ENCODE results near the gene MAP3K3.

MAP3K3 gene

GRCh38 chr17:63692195-63692816 is 70.1 kb downstream of the MAP3K3 start:
- Histone ChIP-seq H3K27me3 (ENCODE audit: control insufficient read depth, insufficient read depth, low read length) (no peaks in the 10 kb centered on the region), H3K27ac (ENCODE audit: low read length) (no peak overlapping the region), H3K9me3 (ENCODE audit: control insufficient read depth, insufficient read depth, low read length) (no peaks in the 10 kb centered on the region), H3K4me3 (ENCODE audit: low read length) (no peak overlapping the region), H3K36me3 (ENCODE audit: control insufficient read depth, insufficient read depth, low read length) (peaks cover 14% of the 10 kb centered on the region; the same call in 1 of the 2 replicates), H3K4me1 (ENCODE audit: control insufficient read depth, insufficient read depth, low read length) (peaks cover 3% of the 10 kb centered on the region)
- DNase-seq (ENCODE audit: low read depth, low spot score) = no peak
- no CpG with 5 or more reads among the region's 11 CpGs for WGBS (ENCODE audit: insufficient coverage, insufficient read length)

GRCh38 chr17:63693411-63694113 is 71.3 kb downstream of the MAP3K3 start:
- Histone ChIP-seq H3K27ac (ENCODE audit: low read length) (no peak overlapping the region), H3K27me3 (ENCODE audit: control insufficient read depth, insufficient read depth, low read length) (no peaks in the 10 kb centered on the region), H3K4me1 (ENCODE audit: control insufficient read depth, insufficient read depth, low read length) (peaks cover 8% of the 10 kb centered on the region), H3K4me3 (ENCODE audit: low read length) (no peak overlapping the region), H3K36me3 (ENCODE audit: control insufficient read depth, insufficient read depth, low read length) (peaks cover 14% of the 10 kb centered on the region; the same call in 1 of the 2 replicates), H3K9me3 (ENCODE audit: control insufficient read depth, insufficient read depth, low read length) (no peaks in the 10 kb centered on the region)
- no CpG with 5 or more reads among the region's 18 CpGs for WGBS (ENCODE audit: insufficient coverage, insufficient read length)
- no peak for DNase-seq (ENCODE audit: low read depth, low spot score)

GRCh38 chr17:63694229-63694949 is 72.2 kb downstream of the MAP3K3 start:
- H3K27ac ChIP-seq (ENCODE audit: low read length) = no peak overlapping the region
- no CpG with 5 or more reads among the region's 12 CpGs for WGBS (ENCODE audit: insufficient coverage, insufficient read length)
- H3K4me3 ChIP-seq (ENCODE audit: low read length) = no peak overlapping the region
- no peaks in the 10 kb centered on the region for H3K27me3 ChIP-seq (ENCODE audit: control insufficient read depth, insufficient read depth, low read length)
- no peak for DNase-seq (ENCODE audit: low read depth, low spot score)
- peaks cover 7% of the 10 kb centered on the region; the same call in 1 of the 2 replicates for H3K36me3 ChIP-seq (ENCODE audit: control insufficient read depth, insufficient read depth, low read length)
- peaks cover 10% of the 10 kb centered on the region for H3K4me1 ChIP-seq (ENCODE audit: control insufficient read depth, insufficient read depth, low read length)
- H3K9me3 ChIP-seq (ENCODE audit: control insufficient read depth, insufficient read depth, low read length) = no peaks in the 10 kb centered on the region

DNA sequence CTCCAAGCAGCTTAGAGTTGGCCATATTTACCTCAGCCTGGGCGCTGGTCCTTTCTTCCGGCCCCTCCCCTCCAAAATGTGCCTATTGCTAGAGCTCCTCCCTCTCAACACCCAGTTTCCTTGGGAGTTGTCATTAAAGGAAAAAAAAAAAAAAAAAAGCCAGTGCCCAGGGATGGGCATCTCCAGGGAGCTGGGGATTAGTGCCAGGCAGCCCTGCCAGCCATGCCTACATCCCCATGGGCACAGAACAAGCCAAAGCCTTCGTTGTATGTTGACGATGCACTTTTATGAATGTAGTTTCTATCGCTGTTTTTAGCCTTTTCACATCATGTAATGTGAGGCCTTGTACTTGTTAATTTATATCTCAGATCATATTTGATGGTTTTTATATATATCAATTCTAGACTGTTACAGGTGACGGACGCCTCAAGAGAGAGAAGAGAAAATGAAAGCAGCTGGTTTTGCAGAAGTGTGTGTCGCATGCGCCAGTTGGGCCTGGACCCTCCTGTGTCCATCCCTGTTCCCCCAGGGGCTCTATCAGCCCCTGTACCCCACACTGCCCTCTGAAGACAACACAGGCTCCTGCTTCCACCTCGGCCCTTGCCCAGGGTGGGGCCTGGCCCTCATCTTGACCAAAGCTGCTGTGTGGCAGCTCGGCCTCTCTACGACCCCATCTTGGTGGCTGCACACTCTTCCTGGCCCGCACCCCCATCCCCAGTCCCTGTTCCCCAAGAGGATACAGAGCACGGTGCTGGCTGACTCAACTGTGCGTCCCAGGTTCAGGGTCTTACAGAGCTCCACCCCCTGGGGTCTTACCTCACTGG is 72.9 kb downstream of the MAP3K3 start:
- no CpG with 5 or more reads among the region's 15 CpGs for WGBS (ENCODE audit: insufficient coverage, insufficient read length)
- Histone ChIP-seq H3K36me3 (ENCODE audit: control insufficient read depth, insufficient read depth, low read length) (peaks cover 4% of the 10 kb centered on the region; the same call in 1 of the 2 replicates), H3K27me3 (ENCODE audit: control insufficient read depth, insufficient read depth, low read length) (no peaks in the 10 kb centered on the region), H3K4me3 (ENCODE audit: low read length) (no peak overlapping the region), H3K9me3 (ENCODE audit: control insufficient read depth, insufficient read depth, low read length) (no peaks in the 10 kb centered on the region), H3K27ac (ENCODE audit: low read length) (no peak overlapping the region), H3K4me1 (ENCODE audit: control insufficient read depth, insufficient read depth, low read length) (peaks cover 10% of the 10 kb centered on the region)
- DNase-seq (ENCODE audit: low read depth, low spot score) = no peak

GRCh38 chr17:63695889-63696288 is 73.7 kb downstream of the MAP3K3 start:
- Histone ChIP-seq H3K36me3 (ENCODE audit: control insufficient read depth, insufficient read depth, low read length) (0 out of 2 replicates have a peak, but pooled peaks cover 2% of the 10 kb centered on the region), H3K27me3 (ENCODE audit: control insufficient read depth, insufficient read depth, low read length) (no peaks in the 10 kb centered on the region), H3K4me3 (ENCODE audit: low read length) (no peak overlapping the region), H3K27ac (ENCODE audit: low read length) (no peak overlapping the region), H3K4me1 (ENCODE audit: control insufficient read depth, insufficient read depth, low read length) (peaks cover 10% of the 10 kb centered on the region), H3K9me3 (ENCODE audit: control insufficient read depth, insufficient read depth, low read length) (no peaks in the 10 kb centered on the region)
- no peak for DNase-seq (ENCODE audit: low read depth, low spot score)
- WGBS (ENCODE audit: insufficient coverage, insufficient read length) = no CpG with 5 or more reads among the region's 6 CpGs

DNA sequence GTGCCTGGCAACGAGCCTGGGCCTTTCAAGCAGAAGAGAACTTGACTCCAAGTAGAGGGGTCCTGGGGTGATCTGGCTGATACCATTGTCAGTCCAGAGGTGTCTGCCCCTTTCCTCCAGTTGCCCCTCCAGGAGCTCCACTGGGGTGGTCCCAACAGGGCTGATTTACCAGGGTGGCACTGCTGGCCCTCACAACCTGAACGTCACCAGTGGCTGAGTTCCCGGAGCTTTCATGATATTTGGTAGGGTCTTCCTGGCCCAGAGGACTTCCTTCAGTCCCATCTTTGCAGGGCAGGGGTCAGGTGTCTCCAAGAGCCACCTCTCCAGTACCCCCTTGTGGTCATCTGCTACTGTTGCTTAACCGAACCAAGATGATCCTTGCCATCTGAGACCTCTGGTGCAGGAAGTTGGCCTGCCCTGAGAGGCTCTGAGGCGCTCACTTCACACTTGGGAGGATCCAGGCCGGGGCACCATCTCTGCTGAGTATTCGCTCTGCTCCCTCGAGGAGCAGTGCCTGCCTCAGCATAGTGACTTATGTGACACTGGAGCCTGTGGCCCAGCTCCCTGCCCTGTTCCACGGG is 74.3 kb downstream of the MAP3K3 start:
- no peaks in the 10 kb centered on the region for H3K9me3 ChIP-seq (ENCODE audit: control insufficient read depth, insufficient read depth, low read length)
- H3K27me3 ChIP-seq (ENCODE audit: control insufficient read depth, insufficient read depth, low read length) = no peaks in the 10 kb centered on the region
- H3K27ac ChIP-seq (ENCODE audit: low read length) = no peak overlapping the region
- 0 out of 2 replicates have a peak, but pooled peaks cover 2% of the 10 kb centered on the region for H3K36me3 ChIP-seq (ENCODE audit: control insufficient read depth, insufficient read depth, low read length)
- no peak for DNase-seq (ENCODE audit: low read depth, low spot score)
- peaks cover 15% of the 10 kb centered on the region for H3K4me1 ChIP-seq (ENCODE audit: control insufficient read depth, insufficient read depth, low read length)
- no CpG with 5 or more reads among the region's 9 CpGs for WGBS (ENCODE audit: insufficient coverage, insufficient read length)
- H3K4me3 ChIP-seq (ENCODE audit: low read length) = no peak overlapping the region

DNA sequence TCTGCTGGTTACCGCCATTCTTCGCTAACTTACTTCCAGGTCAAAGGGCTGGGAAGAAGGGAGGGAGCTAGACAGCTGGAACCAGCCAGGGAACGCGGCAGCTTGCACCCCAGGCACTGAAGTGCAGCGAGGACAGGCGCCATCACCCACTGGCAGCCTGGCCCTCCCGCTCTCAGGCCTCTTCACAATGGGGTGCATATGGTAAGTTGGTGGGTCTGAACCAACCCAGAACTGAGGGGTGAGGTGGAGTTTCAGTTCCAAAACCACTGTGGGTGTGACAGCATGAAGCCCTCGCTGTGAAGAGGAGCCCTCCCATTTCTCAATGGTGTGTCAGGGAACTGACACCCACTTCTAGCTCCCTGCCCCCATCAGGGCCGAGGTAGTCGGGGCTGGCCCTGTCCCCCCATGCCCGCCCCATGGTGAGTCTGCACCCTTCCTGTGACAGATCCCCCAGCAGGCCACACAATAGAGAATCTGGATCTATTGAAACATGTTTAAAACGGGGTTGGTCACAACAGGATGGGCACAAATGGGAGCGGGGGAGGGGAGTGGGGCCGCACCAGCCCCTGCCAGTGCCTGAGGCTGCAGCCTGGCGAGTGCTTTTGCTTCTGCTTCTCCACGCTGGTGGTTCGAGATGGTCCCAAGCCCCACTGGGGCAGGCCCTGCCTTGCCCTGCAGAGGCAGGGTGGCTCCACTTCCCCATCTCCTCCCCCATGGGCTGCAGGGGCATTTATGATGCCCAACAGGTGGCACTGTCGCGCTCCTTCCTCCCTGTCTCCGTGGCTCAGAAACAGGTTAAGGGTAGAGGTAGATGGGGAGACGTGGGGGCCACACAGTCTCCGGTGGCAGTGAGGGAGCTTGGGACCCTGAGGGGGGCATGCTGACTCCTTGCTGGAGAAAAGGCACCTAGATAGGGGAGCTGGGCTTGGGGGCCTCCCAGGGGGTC is 75.4 kb downstream of the MAP3K3 start:
- H3K27me3 ChIP-seq (ENCODE audit: control insufficient read depth, insufficient read depth, low read length) = no peaks in the 10 kb centered on the region
- peaks cover 15% of the 10 kb centered on the region for H3K4me1 ChIP-seq (ENCODE audit: control insufficient read depth, insufficient read depth, low read length)
- DNase-seq (ENCODE audit: low read depth, low spot score) = no peak
- H3K36me3 ChIP-seq (ENCODE audit: control insufficient read depth, insufficient read depth, low read length) = 0 out of 2 replicates have a peak, but pooled peaks cover 2% of the 10 kb centered on the region
- no CpG with 5 or more reads among the region's 22 CpGs for WGBS (ENCODE audit: insufficient coverage, insufficient read length)
- H3K27ac ChIP-seq (ENCODE audit: low read length) = no peak overlapping the region
- H3K4me3 ChIP-seq (ENCODE audit: low read length) = no peak overlapping the region
- H3K9me3 ChIP-seq (ENCODE audit: control insufficient read depth, insufficient read depth, low read length) = no peaks in the 10 kb centered on the region

DNA sequence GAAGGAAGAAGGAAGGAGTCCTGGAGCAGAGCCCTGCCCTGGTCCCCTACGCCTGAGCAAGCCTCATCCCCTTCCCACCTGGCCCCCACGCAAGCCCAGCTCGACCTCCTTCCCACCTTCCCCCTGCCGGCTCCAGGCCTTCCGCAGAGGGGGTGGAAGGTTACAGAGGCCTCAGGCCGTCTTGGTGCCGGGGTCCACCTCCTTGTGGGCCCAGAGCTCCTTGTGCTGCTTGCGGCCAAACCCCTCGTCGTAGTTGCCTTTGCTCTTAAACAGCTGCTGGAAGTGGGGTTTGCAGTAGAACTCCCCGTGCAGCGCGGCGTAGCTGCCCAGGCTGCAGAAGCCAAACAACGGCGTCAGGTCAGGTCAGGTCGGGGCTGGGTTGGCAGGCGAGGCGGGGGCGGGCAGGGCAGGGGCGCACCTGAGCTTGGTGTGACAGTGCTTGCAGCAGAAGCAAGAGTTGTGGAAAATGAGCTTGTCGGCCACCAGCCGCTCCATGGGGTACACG is 76.2 kb downstream of the MAP3K3 start:
- H3K4me1 ChIP-seq (ENCODE audit: control insufficient read depth, insufficient read depth, low read length) = peaks cover 15% of the 10 kb centered on the region

More for the DNA sequence above, 76.2 kb downstream of the MAP3K3 start:
- Histone ChIP-seq H3K27ac (ENCODE audit: low read length) (no peak overlapping the region), H3K4me3 (ENCODE audit: low read length) (peak overlapping the region; percentile 67), H3K27me3 (ENCODE audit: control insufficient read depth, insufficient read depth, low read length) (no peaks in the 10 kb centered on the region), H3K9me3 (ENCODE audit: control insufficient read depth, insufficient read depth, low read length) (no peaks in the 10 kb centered on the region), H3K36me3 (ENCODE audit: control insufficient read depth, insufficient read depth, low read length) (0 out of 2 replicates have a peak, but pooled peaks cover 2% of the 10 kb centered on the region)
- WGBS (ENCODE audit: insufficient coverage, insufficient read length) = no CpG with 5 or more reads among the region's 24 CpGs
- no peak for DNase-seq (ENCODE audit: low read depth, low spot score)

All from iPS DF 6.9 (cell line).